ENCODE data around the gene CKMT2. TPM values are rescaled to one million over a fixed set of nuclear protein-coding genes. Genes with fewer than 3 reads are reported as not detected.

CKMT2 gene
- total and polyA plus RNA-seq, 2 donors (not counting 3 experiments of a cell fraction or from before 2014, with no cell fraction given), result not detected

- DNase-seq (ENCODE audit: low read depth, low spot score), result no peak
- no peak for FAIRE-seq
- intact Hi-C loops (cut with micrococcal nuclease), result loop anchor here (10.0 kb wide), 2 partner anchors 209 to 341 kb away; partner anchors contain the start of gene RASGRF2
- Histone ChIP-seq H3K4me1 (ENCODE audit: control insufficient read depth, extremely low read depth, insufficient read depth, low read length) (peaks cover 3% of the 10 kb centered on the region), H3K9me3 (replicated peaks; ENCODE audit: control insufficient read depth, insufficient read depth, low read length) (no peaks in the 10 kb centered on the region), H3K9me1 (replicated peaks; ENCODE audit: control insufficient read depth, extremely low read depth, insufficient read depth, low read length) (no peaks in the 10 kb centered on the region), H3K79me2 (ENCODE audit: control insufficient read depth, insufficient read depth, low read length) (peaks cover 9% of the 10 kb centered on the region), H3K9ac (replicated peaks; ENCODE audit: extremely low read depth, insufficient read depth, low read length) (no peak overlapping the region), H4K20me1 (replicated peaks; ENCODE audit: control insufficient read depth, extremely low read depth, insufficient read depth, low read length) (no peaks in the 10 kb centered on the region), H2AFZ (ENCODE audit: low read depth, low read length) (no peak overlapping the region), H3K27me3 (ENCODE audit: control insufficient read depth in 2 of 2, insufficient read depth in 2 of 2, low read length in 2 of 2) (no peaks in the 10 kb centered on the region), H3K4me3 (replicated peaks in 1 of 3; ENCODE audit: insufficient read depth in 1 of 3, low read depth in 1 of 3, low read length in 3 of 3) (no peak overlapping the region), H3K27ac (ENCODE audit: insufficient read depth, low read depth, low read length) (no peak overlapping the region), H3K4me2 (ENCODE audit: insufficient read depth, low read length) (no peak overlapping the region), H3K36me3 (ENCODE audit: control insufficient read depth in 2 of 2, extremely low read depth in 1 of 2, insufficient read depth in 2 of 2, low read length in 2 of 2) (peaks cover 0 to 4% of the 10 kb centered on the region in 2 experiments)
- POLR2A ChIA-PET, result no interaction called here
- TF ChIP-seq, protein P1, sequence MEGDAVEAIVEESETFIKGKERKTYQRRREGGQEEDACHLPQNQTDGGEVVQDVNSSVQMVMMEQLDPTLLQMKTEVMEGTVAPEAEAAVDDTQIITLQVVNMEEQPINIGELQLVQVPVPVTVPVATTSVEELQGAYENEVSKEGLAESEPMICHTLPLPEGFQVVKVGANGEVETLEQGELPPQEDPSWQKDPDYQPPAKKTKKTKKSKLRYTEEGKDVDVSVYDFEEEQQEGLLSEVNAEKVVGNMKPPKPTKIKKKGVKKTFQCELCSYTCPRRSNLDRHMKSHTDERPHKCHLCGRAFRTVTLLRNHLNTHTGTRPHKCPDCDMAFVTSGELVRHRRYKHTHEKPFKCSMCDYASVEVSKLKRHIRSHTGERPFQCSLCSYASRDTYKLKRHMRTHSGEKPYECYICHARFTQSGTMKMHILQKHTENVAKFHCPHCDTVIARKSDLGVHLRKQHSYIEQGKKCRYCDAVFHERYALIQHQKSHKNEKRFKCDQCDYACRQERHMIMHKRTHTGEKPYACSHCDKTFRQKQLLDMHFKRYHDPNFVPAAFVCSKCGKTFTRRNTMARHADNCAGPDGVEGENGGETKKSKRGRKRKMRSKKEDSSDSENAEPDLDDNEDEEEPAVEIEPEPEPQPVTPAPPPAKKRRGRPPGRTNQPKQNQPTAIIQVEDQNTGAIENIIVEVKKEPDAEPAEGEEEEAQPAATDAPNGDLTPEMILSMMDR (IDR thresholded peaks at IDR 0.05; ENCODE audit: extremely low read depth in 1 of 2, insufficient read depth in 1 of 2, low read depth in 1 of 2, low read length in 2 of 2), result no peak
- TF ChIP-seq JUN (IDR thresholded peaks at IDR 0.05; ENCODE audit: borderline replicate concordance, insufficient read depth, insufficient read length, low read depth) (no peak), MYC (IDR thresholded peaks at IDR 0.05; ENCODE audit: low read depth, low read length) (no peak), EZH2 (IDR thresholded peaks at IDR 0.05; ENCODE audit: borderline replicate concordance, low read depth, low read length, severe bottlenecking) (no peak), POLR2AphosphoS5 (IDR thresholded peaks at IDR 0.05; ENCODE audit: insufficient read depth, low read depth, low read length) (no peak), POLR2A (IDR thresholded peaks at IDR 0.05; ENCODE audit: low read depth, low read length) (no peak), GATA2 (IDR thresholded peaks at IDR 0.05; ENCODE audit: insufficient read depth, insufficient read length, low read depth, low read length) (no peak), FOS (IDR thresholded peaks at IDR 0.05; ENCODE audit: borderline replicate concordance, insufficient read depth, low read length) (no peak)
- TF ChIP-seq, protein P2, sequence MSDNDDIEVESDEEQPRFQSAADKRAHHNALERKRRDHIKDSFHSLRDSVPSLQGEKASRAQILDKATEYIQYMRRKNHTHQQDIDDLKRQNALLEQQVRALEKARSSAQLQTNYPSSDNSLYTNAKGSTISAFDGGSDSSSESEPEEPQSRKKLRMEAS (IDR thresholded peaks at IDR 0.05; ENCODE audit: insufficient read depth, insufficient read length), result no peak
- CTCF ChIA-PET, result no interaction called here
- no TSS peak for BruUV-seq (replicated peaks)
- dilution Hi-C loops (cut with MboI; ENCODE audit: extremely low pct_ligation_motif_present, low sequenced_read_pairs), result no loop called here
These were observed 72.7 kb downstream of the CKMT2 start for GRCh38 chr5:81305785-81306184.
